SK-N-SH treated with all-trans-retinoic acid at 6 μM for 48 hours (cell line): ENCODE measurements around the gene CEP43.

Experiments
- ARNTL ChIP-seq: fragments of 450-650 bp; formaldehyde crosslinking; IDR thresholded peaks from 2 replicates; pipeline ENCODE4 v1.5.0; 2020; ENCODE audit warnings: low read depth, mild to moderate bottlenecking, moderate library complexity, borderline replicate concordance
- ESRRG ChIP-seq: fragments of 250-450 bp; sonication (Bioruptor Pico); IDR thresholded peaks from 2 replicates; pipeline ENCODE4 v1.6.1; 2021; ENCODE audit warnings: mild to moderate bottlenecking
- OSR1 ChIP-seq: fragments of 250-450 bp; sonication (Bioruptor Pico); IDR thresholded peaks from 2 replicates; pipeline ENCODE4 v1.8.0; 2022; ENCODE audit warnings: moderate library complexity, mild to moderate bottlenecking, inconsistent platforms
- PPARA ChIP-seq: fragments of 250-450 bp; sonication (Bioruptor Pico); IDR thresholded peaks from 2 replicates; pipeline ENCODE4 v1.5.0; 2020; ENCODE audit warnings: mild to moderate bottlenecking, borderline replicate concordance
- SNAI2 ChIP-seq: fragments of 250-450 bp; sonication (Bioruptor Pico); IDR thresholded peaks from 2 replicates; pipeline ENCODE4 v1.5.0; 2020; ENCODE audit warnings: mild to moderate bottlenecking, moderate library complexity
- TCF4 ChIP-seq: fragments of 250-450 bp; sonication (Bioruptor Pico); IDR thresholded peaks from 2 replicates; pipeline ENCODE4 v1.8.0; 2021; ENCODE audit warnings: mild to moderate bottlenecking, moderate library complexity, borderline replicate concordance
- ZC3H10 ChIP-seq: fragments of 250-450 bp; sonication (Bioruptor Pico); IDR thresholded peaks from 2 replicates; pipeline ENCODE4 v1.5.1; 2021; ENCODE audit warnings: mild to moderate bottlenecking, moderate library complexity
- ZFP3 ChIP-seq: fragments of 250-450 bp; sonication (Bioruptor Pico); IDR thresholded peaks from 2 replicates; pipeline ENCODE4 v1.5.0; 2020; ENCODE audit warnings: mild to moderate bottlenecking, moderate library complexity
- ZFP30 ChIP-seq: fragments of 450-650 bp; formaldehyde crosslinking; IDR thresholded peaks from 2 replicates; pipeline ENCODE4 v1.5.0; 2022; ENCODE audit warnings: mild to moderate bottlenecking, moderate library complexity
- ZNF565 ChIP-seq: fragments of 450-650 bp; formaldehyde crosslinking; conservative IDR thresholded peaks from 2 replicates; pipeline ENCODE4 v1.5.0; 2020; ENCODE audit warnings: low read depth, mild to moderate bottlenecking, moderate library complexity
- TF ChIP-seq, protein P1 (sequence below): fragments of 250-450 bp; sonication (Bioruptor Pico); IDR thresholded peaks from 2 replicates; pipeline ENCODE4 v1.5.1; 2020; ENCODE audit warnings: low read depth, mild to moderate bottlenecking, moderate library complexity
- TF ChIP-seq, protein P2 (sequence below): fragments of 250-450 bp; sonication (Bioruptor Pico); IDR thresholded peaks from 2 replicates; pipeline ENCODE4 v1.5.1; 2021; ENCODE audit warnings: mild to moderate bottlenecking, moderate library complexity

- TF ChIP-seq, protein P1, sequence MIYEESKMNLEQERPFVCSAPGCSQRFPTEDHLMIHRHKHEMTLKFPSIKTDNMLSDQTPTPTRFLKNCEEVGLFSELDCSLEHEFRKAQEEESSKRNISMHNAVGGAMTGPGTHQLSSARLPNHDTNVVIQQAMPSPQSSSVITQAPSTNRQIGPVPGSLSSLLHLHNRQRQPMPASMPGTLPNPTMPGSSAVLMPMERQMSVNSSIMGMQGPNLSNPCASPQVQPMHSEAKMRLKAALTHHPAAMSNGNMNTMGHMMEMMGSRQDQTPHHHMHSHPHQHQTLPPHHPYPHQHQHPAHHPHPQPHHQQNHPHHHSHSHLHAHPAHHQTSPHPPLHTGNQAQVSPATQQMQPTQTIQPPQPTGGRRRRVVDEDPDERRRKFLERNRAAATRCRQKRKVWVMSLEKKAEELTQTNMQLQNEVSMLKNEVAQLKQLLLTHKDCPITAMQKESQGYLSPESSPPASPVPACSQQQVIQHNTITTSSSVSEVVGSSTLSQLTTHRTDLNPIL, result no peak
- TF ChIP-seq PPARA (CRISPR knock-in tag), result no peak
- TF ChIP-seq ZFP30 (CRISPR knock-in tag), result no peak
- TF ChIP-seq, protein P2, sequence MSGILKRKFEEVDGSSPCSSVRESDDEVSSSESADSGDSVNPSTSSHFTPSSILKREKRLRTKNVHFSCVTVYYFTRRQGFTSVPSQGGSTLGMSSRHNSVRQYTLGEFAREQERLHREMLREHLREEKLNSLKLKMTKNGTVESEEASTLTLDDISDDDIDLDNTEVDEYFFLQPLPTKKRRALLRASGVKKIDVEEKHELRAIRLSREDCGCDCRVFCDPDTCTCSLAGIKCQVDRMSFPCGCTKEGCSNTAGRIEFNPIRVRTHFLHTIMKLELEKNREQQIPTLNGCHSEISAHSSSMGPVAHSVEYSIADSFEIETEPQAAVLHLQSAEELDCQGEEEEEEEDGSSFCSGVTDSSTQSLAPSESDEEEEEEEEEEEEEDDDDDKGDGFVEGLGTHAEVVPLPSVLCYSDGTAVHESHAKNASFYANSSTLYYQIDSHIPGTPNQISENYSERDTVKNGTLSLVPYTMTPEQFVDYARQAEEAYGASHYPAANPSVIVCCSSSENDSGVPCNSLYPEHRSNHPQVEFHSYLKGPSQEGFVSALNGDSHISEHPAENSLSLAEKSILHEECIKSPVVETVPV (CRISPR knock-in tag), result no peak
- no peak for TF ChIP-seq SNAI2 (CRISPR knock-in tag)
- TF ChIP-seq OSR1, result no peak
- TF ChIP-seq ZNF565 (CRISPR knock-in tag), result no peak
- TF ChIP-seq ZC3H10, result no peak
- no peak for TF ChIP-seq ESRRG (CRISPR knock-in tag)
- no peak for TF ChIP-seq ZFP3 (CRISPR knock-in tag)
- TF ChIP-seq ARNTL, result no peak
- no peak for TF ChIP-seq TCF4
Measured at GRCh38 chr6:167046861-167047495, 47.8 kb downstream of the CEP43 start.
